PC-3 (cell line): ENCODE results near the gene FAM151A. TPM values are rescaled to one million over a fixed set of nuclear protein-coding genes. Genes with fewer than 3 reads are reported as not detected.

Source experiments
- ATAC-seq: fragments of 200-7000 bp; cut with Tn5 transposase; 2 replicates; pipeline ENCODE4 v1.9.1; 2020; ENCODE audit warnings: mild to moderate bottlenecking, moderate library complexity
- BruUV-seq: library from RNA; stranded (reverse); fragments of 400-500 nt; replicated peaks from 2 replicates; lab custom pipeline; 2021; lab: Mats Ljungman, UMichigan
- CTCF ChIA-PET: fragments of 300-600 bp; sonication (Branson Sonifier 250); formaldehyde crosslinking; loops from one replicate; lab custom pipeline; 2022; ENCODE audit warnings: antibody characterized with exemption; lab: Charles Lee
- POLR2A ChIA-PET: fragments of 300-600 bp; sonication (Branson Sonifier 250); formaldehyde crosslinking; loops from one replicate; lab custom pipeline; 2022; ENCODE audit warnings: antibody characterized with exemption; ENCODE audit not compliant: unreplicated experiment; lab: Charles Lee
- DNase-seq: peaks from one replicate; pipeline ENCODE4 v3.0.0-alpha.2; 2015
- H2AFZ ChIP-seq: fragments of 300-600 bp; sonication (generic); 2 replicates; pipeline ENCODE4 v1.6.0; 2016; ENCODE audit warnings: antibody characterized with exemption, low read length
- H3F3A ChIP-seq: fragments of 300-600 bp; sonication (generic); one replicate; pipeline ENCODE4 v1.6.0; 2017; ENCODE audit warnings: antibody characterized with exemption, low read length, control low read depth, mild to moderate bottlenecking; ENCODE audit not compliant: unreplicated experiment
- H3K27ac ChIP-seq: fragments of 300-600 bp; sonication (generic); 2 replicates; pipeline ENCODE4 v1.5.1; 2016; ENCODE audit warnings: mild to moderate bottlenecking, low read length
- H3K27me3 ChIP-seq: fragments of 300-600 bp; sonication (generic); 2 replicates; pipeline ENCODE4 v1.6.1; 2016; ENCODE audit warnings: low read length, mixed read lengths
- H3K36me3 ChIP-seq: fragments of 300-600 bp; sonication (generic); 2 replicates; pipeline ENCODE4 v1.6.1; 2016; ENCODE audit warnings: low read depth, mixed run types, low read length, mixed read lengths
- H3K4me1 ChIP-seq: fragments of 300-600 bp; sonication (generic); 2 replicates; pipeline ENCODE4 v1.5.1; 2016; ENCODE audit warnings: low read length; ENCODE audit not compliant: insufficient read depth
- H3K4me2 ChIP-seq: fragments of 300-600 bp; sonication (generic); 2 replicates; pipeline ENCODE4 v1.6.0; 2016; ENCODE audit warnings: low read length
- H3K4me3 ChIP-seq: fragments of 300-600 bp; sonication (generic); 2 replicates; pipeline ENCODE4 v1.5.1; 2016; ENCODE audit warnings: mild to moderate bottlenecking, low read length, mixed read lengths
- H3K79me2 ChIP-seq: fragments of 300-600 bp; sonication (generic); 2 replicates; pipeline ENCODE4 v1.6.1; 2017; ENCODE audit warnings: low read length, mixed read lengths
- H3K9ac ChIP-seq: fragments of 300-600 bp; sonication (generic); 2 replicates; pipeline ENCODE4 v1.6.0; 2016; ENCODE audit warnings: mild to moderate bottlenecking, low read length
- H3K9me2 ChIP-seq: fragments of 300-600 bp; sonication (generic); replicated peaks from 2 replicates; pipeline ENCODE4 v1.6.1; 2016; ENCODE audit warnings: mixed run types, low read length, mixed read lengths
- H3K9me3 ChIP-seq: fragments of 300-600 bp; sonication (generic); 2 replicates; pipeline ENCODE4 v1.6.1; 2016; ENCODE audit warnings: low read length, mixed read lengths
- H4K20me1 ChIP-seq: fragments of 300-600 bp; sonication (generic); 2 replicates; pipeline ENCODE4 v1.6.1; 2016; ENCODE audit warnings: low read length, mixed read lengths
- EZH2 ChIP-seq: fragments of 300-600 bp; sonication (generic); IDR thresholded peaks from one replicate; pipeline ENCODE4 v1.6.1; 2017; ENCODE audit warnings: antibody characterized with exemption, mild to moderate bottlenecking, low read length; ENCODE audit not compliant: unreplicated experiment
- EZH2phosphoT487 ChIP-seq: fragments of 300-600 bp; sonication (generic); IDR thresholded peaks from 2 replicates; pipeline ENCODE4 v1.6.1; 2018; ENCODE audit warnings: mild to moderate bottlenecking, antibody characterized with exemption, low read length, borderline replicate concordance
- intact Hi-C: fragments of 100-400 bp; cut with micrococcal nuclease; formaldehyde crosslinking; loops from 2 replicates; pipeline ENCODE4 v1.9.0; 2023
- total RNA-seq: library from RNA; depleted of rRNA; stranded (reverse); fragments of >200 nt; gene quantifications from 2 replicates; pipeline ENCODE4 v1.2.3, GENCODE V29; 2014
- TF ChIP-seq, protein P1 (sequence below): fragments of 300-600 bp; sonication (generic); conservative IDR thresholded peaks from 2 replicates; pipeline ENCODE4 v1.5.1; 2017; ENCODE audit warnings: antibody characterized with exemption, low read depth, mild to moderate bottlenecking, low read length

Gene FAM151A
- total RNA-seq, 1 experiment from 2014 or later, result not detected

DNA sequence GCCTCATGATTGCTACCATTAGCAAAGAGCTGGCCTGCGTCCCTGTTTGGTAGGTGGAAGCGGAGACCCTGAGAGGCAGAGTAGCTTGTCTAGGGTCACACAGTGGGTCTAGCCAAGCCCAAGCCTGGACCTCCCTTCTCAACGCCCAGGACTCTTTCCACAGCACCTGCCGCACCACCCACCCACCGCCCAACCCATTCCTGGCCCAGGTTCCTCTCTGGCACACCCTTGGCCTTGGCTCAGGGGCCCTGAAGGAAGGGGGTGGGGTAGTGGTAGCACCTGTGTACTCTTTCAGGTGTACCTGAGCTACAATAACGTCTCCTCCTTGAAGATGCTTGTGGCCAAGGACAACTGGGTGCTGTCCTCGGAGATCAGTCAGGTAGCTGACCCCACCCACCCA is 19.3 kb downstream of the FAM151A start:
- H3K27ac ChIP-seq, result no peak overlapping the region
- no peaks in the 10 kb centered on the region for H3K27me3 ChIP-seq
- ATAC-seq (no peak), DNase-seq (no peak)
- ChIA-PET CTCF (no interaction called here), POLR2A (no interaction called here)
- H3F3A ChIP-seq, result no peaks in the 10 kb centered on the region
- H3K4me1 ChIP-seq, result peaks cover 5% of the 10 kb centered on the region; the same call in 1 of the 2 replicates
- H4K20me1 ChIP-seq, result no peaks in the 10 kb centered on the region
- H3K79me2 ChIP-seq, result no peaks in the 10 kb centered on the region
- no peak for TF ChIP-seq EZH2
- no peak for TF ChIP-seq EZH2phosphoT487
- TF ChIP-seq, protein P1, sequence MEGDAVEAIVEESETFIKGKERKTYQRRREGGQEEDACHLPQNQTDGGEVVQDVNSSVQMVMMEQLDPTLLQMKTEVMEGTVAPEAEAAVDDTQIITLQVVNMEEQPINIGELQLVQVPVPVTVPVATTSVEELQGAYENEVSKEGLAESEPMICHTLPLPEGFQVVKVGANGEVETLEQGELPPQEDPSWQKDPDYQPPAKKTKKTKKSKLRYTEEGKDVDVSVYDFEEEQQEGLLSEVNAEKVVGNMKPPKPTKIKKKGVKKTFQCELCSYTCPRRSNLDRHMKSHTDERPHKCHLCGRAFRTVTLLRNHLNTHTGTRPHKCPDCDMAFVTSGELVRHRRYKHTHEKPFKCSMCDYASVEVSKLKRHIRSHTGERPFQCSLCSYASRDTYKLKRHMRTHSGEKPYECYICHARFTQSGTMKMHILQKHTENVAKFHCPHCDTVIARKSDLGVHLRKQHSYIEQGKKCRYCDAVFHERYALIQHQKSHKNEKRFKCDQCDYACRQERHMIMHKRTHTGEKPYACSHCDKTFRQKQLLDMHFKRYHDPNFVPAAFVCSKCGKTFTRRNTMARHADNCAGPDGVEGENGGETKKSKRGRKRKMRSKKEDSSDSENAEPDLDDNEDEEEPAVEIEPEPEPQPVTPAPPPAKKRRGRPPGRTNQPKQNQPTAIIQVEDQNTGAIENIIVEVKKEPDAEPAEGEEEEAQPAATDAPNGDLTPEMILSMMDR, result no peak
- BruUV-seq, result no TSS peak
- no peaks in the 10 kb centered on the region for H3K9me2 ChIP-seq
- no peak overlapping the region for H2AFZ ChIP-seq
- no peak overlapping the region for H3K4me2 ChIP-seq
- H3K9ac ChIP-seq, result no peak overlapping the region
- no peaks in the 10 kb centered on the region for H3K9me3 ChIP-seq
- no peaks in the 10 kb centered on the region for H3K36me3 ChIP-seq
- intact Hi-C loops, result no loop called here
- no peak overlapping the region for H3K4me3 ChIP-seq

DNA sequence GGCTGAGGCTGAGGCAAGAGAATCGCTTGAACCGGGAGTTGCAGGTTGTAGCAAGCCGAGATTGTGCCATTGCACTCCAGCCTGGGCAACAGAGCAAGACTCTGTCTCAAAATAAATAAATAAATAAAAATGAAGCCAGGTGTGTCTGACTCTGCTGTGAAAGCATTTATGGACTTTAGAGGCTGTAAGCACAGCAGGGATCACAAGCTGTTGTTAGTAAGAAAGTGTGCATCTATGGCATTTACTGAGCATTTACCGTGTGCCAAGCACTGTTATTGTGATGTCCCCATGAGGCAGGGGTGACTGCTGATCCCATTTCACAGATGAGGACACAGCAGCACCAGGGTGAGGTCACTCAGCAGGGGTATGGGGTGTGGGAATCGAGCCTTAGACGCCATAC is 20.1 kb downstream of the FAM151A start:
- ChIA-PET CTCF (no interaction called here), POLR2A (no interaction called here)
- Histone ChIP-seq H3K4me3 (no peak overlapping the region), H3K9me2 (no peaks in the 10 kb centered on the region), H3K27ac (no peak overlapping the region), H3K9ac (no peak overlapping the region), H3K9me3 (no peaks in the 10 kb centered on the region), H3K79me2 (no peaks in the 10 kb centered on the region), H3K27me3 (no peaks in the 10 kb centered on the region), H3K36me3 (no peaks in the 10 kb centered on the region), H2AFZ (no peak overlapping the region), H3K4me1 (peaks cover 5% of the 10 kb centered on the region; the same call in 1 of the 2 replicates), H3K4me2 (no peak overlapping the region), H3F3A (no peaks in the 10 kb centered on the region), H4K20me1 (no peaks in the 10 kb centered on the region)
- intact Hi-C loops, result no loop called here
- TF ChIP-seq, protein P1, result no peak
- ATAC-seq, result no peak
- BruUV-seq, result no TSS peak
- no peak for DNase-seq

DNA sequence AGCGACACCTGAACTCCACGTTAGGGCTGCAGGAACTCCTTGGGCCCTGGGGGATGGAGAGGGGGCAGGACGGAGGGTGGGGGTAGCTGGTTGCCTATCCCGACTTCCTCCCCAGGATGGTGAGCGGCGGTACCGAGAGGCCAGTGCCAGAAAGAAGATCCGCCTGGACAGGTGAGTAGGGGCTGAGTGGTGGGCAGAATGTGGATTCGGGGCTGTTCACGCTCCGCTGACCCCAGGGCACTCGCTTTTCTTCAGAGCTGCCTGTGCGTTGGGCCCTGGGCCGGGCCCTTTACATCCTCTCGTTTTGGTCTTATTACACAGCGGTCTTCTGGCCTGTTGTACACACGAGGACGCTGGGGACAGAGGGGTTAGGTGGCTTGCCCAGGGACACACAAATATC is 20.8 kb downstream of the FAM151A start:
- intact Hi-C loops, result no loop called here
- ChIA-PET CTCF (no interaction called here), POLR2A (no interaction called here)
- Histone ChIP-seq H3K4me3 (no peak overlapping the region), H4K20me1 (no peaks in the 10 kb centered on the region), H3K9me3 (no peaks in the 10 kb centered on the region), H3K4me2 (no peak overlapping the region), H3K79me2 (no peaks in the 10 kb centered on the region), H3F3A (no peaks in the 10 kb centered on the region), H3K27me3 (no peaks in the 10 kb centered on the region), H2AFZ (no peak overlapping the region), H3K36me3 (no peaks in the 10 kb centered on the region), H3K9ac (no peak overlapping the region), H3K27ac (no peak overlapping the region), H3K9me2 (no peaks in the 10 kb centered on the region), H3K4me1 (peaks cover 5% of the 10 kb centered on the region; the same call in 1 of the 2 replicates)
- ATAC-seq (no peak), DNase-seq (no peak)
- no TSS peak for BruUV-seq
- TF ChIP-seq EZH2phosphoT487 (no peak), EZH2 (no peak)
- TF ChIP-seq, protein P1, result no peak
